Measurements from ENCODE around the gene SCAMP2. TPM values are rescaled to one million over a fixed set of nuclear protein-coding genes. Genes with fewer than 3 reads are reported as not detected.

Gene SCAMP2
- total and polyA plus RNA-seq, 4 donors = 51.2 to 122 (median 82.7) TPM

DNA sequence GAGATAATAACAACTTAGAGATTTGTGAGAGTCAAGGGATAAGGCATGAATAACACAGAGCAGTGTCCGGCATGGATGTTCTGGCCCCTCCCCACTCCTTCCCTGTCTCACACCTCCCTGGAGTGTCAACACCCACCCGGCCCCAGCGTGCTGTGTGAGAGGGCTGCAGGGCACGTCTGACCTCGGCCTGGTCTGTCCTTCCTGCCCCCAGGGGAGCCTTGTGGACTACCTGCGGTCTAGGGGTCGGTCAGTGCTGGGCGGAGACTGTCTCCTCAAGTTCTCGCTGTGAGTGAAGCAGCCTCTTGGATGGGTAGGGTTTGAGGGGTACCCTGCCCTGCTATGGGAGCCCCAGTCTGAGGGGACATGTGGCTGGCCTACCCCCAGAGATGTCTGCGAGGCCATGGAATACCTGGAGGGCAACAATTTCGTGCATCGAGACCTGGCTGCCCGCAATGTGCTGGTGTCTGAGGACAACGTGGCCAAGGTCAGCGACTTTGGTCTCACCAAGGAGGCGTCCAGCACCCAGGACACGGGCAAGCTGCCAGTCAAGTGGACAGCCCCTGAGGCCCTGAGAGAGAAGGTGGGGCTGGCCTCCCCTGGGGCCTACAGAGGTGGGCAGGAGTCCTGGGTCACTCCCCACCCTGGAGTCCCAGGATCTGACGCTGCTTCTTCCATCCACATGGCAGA lies 71.7 kb downstream of the SCAMP2 start:
- Histone ChIP-seq H3K9me3 (ENCODE audit: control insufficient read depth in 4 of 4, insufficient read depth in 3 of 4, low read length in 3 of 4) (no peaks in the 10 kb centered on the region), H3K27me3 (ENCODE audit: control insufficient read depth in 3 of 3, insufficient read depth in 3 of 3, low read length in 2 of 3) (no peaks in the 10 kb centered on the region), H3K9ac (ENCODE audit: insufficient read depth in 1 of 2, low read length in 2 of 2) (no peak overlapping the region), H3K4me1 (ENCODE audit: control insufficient read depth in 5 of 5, insufficient read depth in 5 of 5, low read length in 5 of 5) (peaks cover 0 to 4% (median 0%) of the 10 kb centered on the region in 5 donors), H3K4me3 (no peak overlapping the region), H3K36me3 (ENCODE audit: control insufficient read depth in 4 of 4, insufficient read depth in 4 of 4, low read length in 4 of 4) (peaks cover 3 to 50% (median 9%) of the 10 kb centered on the region in 4 donors), H3K27ac (ENCODE audit: low read depth in 1 of 2, low read length in 1 of 2) (no peak overlapping the region)
- ATAC-seq (ENCODE audit: insufficient read depth, low FRiP score) (no peak), DNase-seq (no peak)
- 89 to 91% methylated on average over 18 of the region's 18 CpGs for WGBS, 2 donors
- TF ChIP-seq, protein P1, sequence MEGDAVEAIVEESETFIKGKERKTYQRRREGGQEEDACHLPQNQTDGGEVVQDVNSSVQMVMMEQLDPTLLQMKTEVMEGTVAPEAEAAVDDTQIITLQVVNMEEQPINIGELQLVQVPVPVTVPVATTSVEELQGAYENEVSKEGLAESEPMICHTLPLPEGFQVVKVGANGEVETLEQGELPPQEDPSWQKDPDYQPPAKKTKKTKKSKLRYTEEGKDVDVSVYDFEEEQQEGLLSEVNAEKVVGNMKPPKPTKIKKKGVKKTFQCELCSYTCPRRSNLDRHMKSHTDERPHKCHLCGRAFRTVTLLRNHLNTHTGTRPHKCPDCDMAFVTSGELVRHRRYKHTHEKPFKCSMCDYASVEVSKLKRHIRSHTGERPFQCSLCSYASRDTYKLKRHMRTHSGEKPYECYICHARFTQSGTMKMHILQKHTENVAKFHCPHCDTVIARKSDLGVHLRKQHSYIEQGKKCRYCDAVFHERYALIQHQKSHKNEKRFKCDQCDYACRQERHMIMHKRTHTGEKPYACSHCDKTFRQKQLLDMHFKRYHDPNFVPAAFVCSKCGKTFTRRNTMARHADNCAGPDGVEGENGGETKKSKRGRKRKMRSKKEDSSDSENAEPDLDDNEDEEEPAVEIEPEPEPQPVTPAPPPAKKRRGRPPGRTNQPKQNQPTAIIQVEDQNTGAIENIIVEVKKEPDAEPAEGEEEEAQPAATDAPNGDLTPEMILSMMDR (IDR thresholded peaks at IDR 0.05; ENCODE audit: control extremely low read depth, extremely low read depth) = no peak

- TF ChIP-seq, protein P1 (IDR thresholded peaks at IDR 0.05; ENCODE audit: control extremely low read depth, extremely low read depth) = no peak
- peaks cover 0 to 4% (median 0%) of the 10 kb centered on the region in 5 donors for H3K4me1 ChIP-seq (ENCODE audit: control insufficient read depth in 5 of 5, insufficient read depth in 5 of 5, low read length in 5 of 5)
- H3K9ac ChIP-seq (ENCODE audit: insufficient read depth in 1 of 2, low read length in 2 of 2) = no peak overlapping the region
- peaks cover 3 to 50% (median 9%) of the 10 kb centered on the region in 4 donors for H3K36me3 ChIP-seq (ENCODE audit: control insufficient read depth in 4 of 4, insufficient read depth in 4 of 4, low read length in 4 of 4)
- H3K4me3 ChIP-seq = no peak overlapping the region
- 86 to 89% methylated on average over 20 of the region's 20 CpGs for WGBS, 2 donors
- H3K27me3 ChIP-seq (ENCODE audit: control insufficient read depth in 3 of 3, insufficient read depth in 3 of 3, low read length in 2 of 3) = no peaks in the 10 kb centered on the region
- no peaks in the 10 kb centered on the region for H3K9me3 ChIP-seq (ENCODE audit: control insufficient read depth in 4 of 4, insufficient read depth in 3 of 4, low read length in 3 of 4)
- DNase-seq = no peak
- no peak overlapping the region for H3K27ac ChIP-seq (ENCODE audit: low read depth in 1 of 2, low read length in 1 of 2)
- ATAC-seq (ENCODE audit: insufficient read depth, low FRiP score) = no peak
Observed at GRCh38 chr15:74800559-74801094, 72.5 kb downstream of the SCAMP2 start.

DNA sequence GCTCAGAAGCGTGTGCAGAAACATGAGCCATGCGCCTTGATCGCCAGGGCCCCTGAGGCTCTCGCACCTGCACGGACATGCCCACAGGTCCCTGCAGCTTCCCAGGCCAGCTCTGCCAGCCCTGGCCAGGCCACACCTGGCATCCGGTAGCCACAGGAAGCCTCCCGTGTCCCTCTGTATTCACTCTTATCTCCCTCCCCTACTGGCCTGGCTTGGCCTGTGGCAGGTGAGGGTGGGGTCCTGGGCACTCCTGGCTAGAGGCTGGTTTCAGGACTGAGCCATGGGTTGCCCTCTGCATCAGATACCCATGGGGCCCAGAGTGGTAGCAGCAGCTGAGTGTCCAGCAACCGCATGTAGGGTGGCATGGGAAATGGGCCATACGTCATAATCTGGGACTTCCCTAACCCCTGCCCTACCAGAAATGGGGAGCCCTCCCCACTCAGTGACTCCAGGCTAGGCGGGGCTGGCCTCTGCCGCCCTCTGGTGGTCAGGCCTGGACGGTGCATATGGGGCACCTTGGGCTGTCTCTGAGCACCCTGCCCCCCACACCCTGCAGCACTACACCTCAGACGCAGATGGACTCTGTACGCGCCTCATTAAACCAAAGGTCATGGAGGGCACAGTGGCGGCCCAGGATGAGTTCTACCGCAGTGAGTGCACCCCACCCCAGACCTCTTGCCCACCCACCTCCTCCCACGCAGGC lies 73.2 kb downstream of the SCAMP2 start:
- H3K9ac ChIP-seq (ENCODE audit: insufficient read depth in 1 of 2, low read length in 2 of 2) = no peak overlapping the region
- no peaks in the 10 kb centered on the region for H3K9me3 ChIP-seq (ENCODE audit: control insufficient read depth in 4 of 4, insufficient read depth in 3 of 4, low read length in 3 of 4)
- peak overlapping the region in 1 of 2 donors; percentile 20 for H3K27ac ChIP-seq (ENCODE audit: low read depth in 1 of 2, low read length in 1 of 2)
- peaks cover 3 to 50% (median 9%) of the 10 kb centered on the region in 4 donors for H3K36me3 ChIP-seq (ENCODE audit: control insufficient read depth in 4 of 4, insufficient read depth in 4 of 4, low read length in 4 of 4)
- no peaks in the 10 kb centered on the region for H3K27me3 ChIP-seq (ENCODE audit: control insufficient read depth in 3 of 3, insufficient read depth in 3 of 3, low read length in 2 of 3)
- H3K4me3 ChIP-seq = no peak overlapping the region
- DNase-seq = peak in 2 of 3 donors; percentile 34 to 47
- ATAC-seq (ENCODE audit: insufficient read depth, low FRiP score) = peak; percentile 85
- TF ChIP-seq, protein P1 (IDR thresholded peaks at IDR 0.05; ENCODE audit: control extremely low read depth, extremely low read depth) = peak; percentile 96
- H3K4me1 ChIP-seq (ENCODE audit: control insufficient read depth in 5 of 5, insufficient read depth in 5 of 5, low read length in 5 of 5) = peaks cover 0 to 4% (median 0%) of the 10 kb centered on the region in 5 donors
- WGBS, 2 donors = 48% methylated on average over 18 of the region's 18 CpGs

Measured in lung (tissue), 12 donors.